NCI-H524 treated with DMSO at 0.1 percent for 48 hours (cell line): ENCODE results near the gene KIAA0586.
"Not testable (repeated sequence)": the region's sequence is repeated elsewhere in the genome, so short reads cannot be mapped to it uniquely, and the experiment has no call there.

ENCODE experiments used
- DNase-seq: peaks from one replicate; lab custom pipeline; 2025; lab: John Stamatoyannopoulos, UW

KIAA0586 gene

DNA sequence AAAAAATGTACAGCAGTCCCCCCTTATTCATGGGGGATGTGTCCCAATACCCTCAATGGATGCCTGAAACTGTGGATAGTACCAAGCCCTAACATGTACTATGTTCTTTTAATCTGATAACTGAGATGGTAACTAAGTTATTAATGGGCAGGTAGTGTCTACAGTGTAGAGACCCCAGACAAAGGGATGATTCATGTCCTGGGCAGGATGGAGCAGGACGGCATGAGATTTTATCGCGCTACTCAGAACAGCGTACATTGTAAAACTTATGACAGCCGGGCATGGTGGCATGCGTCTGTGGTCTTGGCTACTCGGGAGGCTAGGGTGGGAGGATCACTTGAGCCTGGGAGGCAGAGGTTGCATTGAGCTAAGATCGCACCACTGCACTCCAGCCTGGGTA, 37.1 kb downstream of the KIAA0586 start:
- no peak for DNase-seq

DNA sequence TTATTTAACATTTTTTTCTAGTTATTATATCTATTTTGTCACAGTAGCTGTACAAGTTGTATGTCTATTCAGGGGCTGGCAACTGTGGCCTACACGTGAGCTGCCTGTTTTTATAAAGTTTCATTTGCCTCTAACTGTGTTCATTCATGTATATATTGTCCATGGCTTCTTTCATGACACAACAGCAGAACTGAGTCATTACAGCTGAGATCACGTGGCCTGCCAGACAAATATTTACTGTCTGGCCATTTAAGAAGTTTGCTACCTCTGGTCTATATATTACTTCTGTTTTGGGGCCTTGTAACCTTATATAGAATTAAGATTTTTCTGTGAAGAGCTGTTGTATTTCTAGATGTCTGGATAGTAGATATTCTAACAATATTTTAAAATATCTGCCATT, 37.9 kb downstream of the KIAA0586 start:
- no peak for DNase-seq

DNA sequence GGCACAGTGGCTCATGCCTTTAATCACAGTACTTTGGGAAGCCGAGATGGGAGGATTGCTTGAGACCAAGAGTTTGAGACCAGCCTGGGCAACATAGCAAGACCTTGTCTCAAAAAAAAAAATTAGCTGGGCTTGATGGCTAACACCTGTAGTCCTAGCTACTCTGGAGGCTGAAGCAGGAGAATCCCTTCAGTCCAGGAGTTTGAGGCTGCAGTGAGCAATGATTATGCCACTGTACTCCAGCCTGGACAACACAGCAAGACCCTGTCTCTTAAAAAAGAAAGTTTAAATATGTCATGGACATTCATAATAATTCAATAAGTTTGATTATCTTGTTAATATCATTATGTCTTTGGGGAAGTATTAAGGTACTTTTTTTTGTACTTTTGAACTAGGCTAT, 38.9 kb downstream of the KIAA0586 start:
- DNase-seq: no peak

- DNase-seq: no peak
These were observed 40.1 kb downstream of the KIAA0586 start for GRCh38 chr14:58467575-58467974.

DNA sequence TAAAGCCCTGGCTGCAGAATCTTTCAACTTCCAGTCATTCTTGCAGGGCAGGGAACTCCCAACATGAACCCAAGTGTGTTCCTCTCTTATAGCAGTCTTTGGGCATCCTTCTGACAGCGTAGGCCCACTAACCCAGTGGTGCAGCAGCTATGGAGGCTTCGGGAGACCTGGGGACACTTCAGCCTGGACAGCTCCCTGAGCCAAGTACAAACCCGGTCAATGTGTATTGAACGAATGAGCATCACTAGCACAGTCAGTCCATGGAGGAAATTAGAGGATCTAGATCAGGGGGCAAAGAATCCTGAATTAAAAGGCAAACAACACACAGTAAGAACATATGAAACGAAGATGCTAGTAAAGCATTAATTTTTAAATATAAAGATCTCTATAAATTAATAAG, 41.8 kb downstream of the KIAA0586 start:
- no peak for DNase-seq

DNA sequence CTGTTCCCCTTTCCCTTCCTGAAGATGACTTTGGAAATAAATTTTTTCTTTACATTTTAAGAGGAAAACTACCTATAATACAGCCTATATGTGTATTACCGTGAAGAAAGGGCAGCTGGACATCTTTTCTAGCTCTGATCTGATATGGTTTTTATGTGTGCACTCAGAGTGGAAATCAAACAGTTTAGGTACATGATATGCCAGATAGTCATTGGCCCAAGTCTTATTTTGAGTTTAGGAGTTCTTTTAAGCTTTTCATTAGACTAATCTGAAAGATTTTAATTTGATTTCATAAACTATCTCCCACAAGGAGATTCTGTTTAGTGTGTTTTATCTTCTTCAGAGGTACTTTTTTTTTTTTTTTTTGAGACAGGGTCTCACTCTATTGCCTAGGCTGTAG, 48.8 kb downstream of the KIAA0586 start:
- DNase-seq: no peak

GRCh38 chr14:58477653-58478052, 50.1 kb downstream of the KIAA0586 start:
- no peak for DNase-seq

DNA sequence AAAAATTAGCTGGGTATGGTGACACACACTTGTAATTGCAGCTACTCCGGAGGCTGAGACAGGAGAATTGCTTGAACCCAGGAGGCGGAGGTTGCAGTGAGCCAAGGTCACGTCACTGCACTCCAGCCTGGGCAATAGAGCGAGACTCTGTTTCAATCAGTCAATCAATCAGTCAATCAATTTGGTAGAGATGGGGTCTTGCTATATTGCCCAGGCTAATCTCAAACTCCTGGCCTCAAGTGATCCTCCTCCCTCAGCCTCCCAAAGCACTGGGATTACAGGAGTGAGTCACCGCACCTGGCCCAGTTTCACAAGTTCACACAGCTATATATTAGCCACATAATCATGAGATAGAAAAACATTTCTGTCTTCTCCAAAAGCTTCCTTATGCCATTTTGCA, 50.8 kb downstream of the KIAA0586 start:
- not testable (repeated sequence) for DNase-seq

DNA sequence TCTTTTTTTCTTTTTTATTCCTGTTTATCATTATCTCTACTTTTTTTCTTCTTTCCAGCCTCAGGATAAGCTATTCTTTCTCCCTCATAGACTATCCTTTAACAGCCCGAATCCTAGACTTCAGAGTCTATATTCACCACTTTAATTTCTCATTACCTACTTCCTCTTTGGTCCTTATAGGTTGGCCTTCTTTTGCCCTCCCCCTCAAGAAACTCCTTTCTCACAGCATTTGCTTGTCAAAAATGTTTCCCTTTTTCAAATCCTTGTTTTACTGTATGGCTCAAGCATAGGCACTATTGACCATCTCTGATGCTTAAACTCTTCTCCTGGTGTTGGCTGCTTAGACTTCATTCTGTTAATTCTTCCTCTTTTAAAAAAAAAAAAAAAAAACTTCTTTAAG, 52.5 kb downstream of the KIAA0586 start:
- no peak for DNase-seq

- DNase-seq: no peak
These were observed 56.7 kb downstream of the KIAA0586 start for GRCh38 chr14:58484176-58484575.

DNA sequence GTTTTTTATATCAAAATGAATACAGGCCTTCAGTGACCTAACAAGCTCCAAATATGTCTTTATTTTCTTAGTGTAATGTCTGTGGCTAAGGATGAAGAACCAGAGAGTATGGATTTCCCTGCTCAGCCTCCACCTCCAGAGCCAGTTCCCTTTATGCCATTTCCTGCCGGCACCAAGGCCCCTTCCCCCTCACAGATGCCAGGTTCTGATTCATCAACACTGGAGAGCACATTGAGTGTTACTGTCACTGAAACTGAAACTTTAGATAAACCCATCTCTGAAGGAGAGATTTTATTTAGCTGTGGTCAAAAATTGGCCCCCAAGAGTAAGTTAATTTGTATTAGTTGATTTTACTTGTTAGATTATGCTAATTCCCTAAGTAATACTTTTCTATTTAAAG, 61.0 kb downstream of the KIAA0586 start:
- no peak for DNase-seq

GRCh38 chr14:58491593-58491992, 64.1 kb downstream of the KIAA0586 start:
- DNase-seq: no peak

DNA sequence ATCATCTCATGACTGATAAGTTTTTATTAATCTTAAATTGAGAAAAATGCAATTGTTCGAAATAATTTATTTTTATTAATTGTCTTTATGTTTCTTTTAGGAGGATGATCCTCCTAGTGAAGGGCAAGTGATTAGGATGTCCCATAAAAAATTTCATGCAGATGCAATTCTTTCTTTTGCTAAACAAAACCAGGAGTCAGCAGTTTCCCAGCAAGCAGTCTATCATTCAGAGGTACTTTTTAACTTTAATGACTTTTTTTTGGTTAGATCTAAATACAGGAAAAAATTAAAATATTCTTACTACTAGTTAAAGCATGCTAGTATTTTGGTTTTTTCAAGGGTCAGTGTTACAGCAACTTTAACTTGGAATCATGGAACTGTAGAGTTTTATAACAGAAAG, 64.5 kb downstream of the KIAA0586 start:
- no peak for DNase-seq

DNA sequence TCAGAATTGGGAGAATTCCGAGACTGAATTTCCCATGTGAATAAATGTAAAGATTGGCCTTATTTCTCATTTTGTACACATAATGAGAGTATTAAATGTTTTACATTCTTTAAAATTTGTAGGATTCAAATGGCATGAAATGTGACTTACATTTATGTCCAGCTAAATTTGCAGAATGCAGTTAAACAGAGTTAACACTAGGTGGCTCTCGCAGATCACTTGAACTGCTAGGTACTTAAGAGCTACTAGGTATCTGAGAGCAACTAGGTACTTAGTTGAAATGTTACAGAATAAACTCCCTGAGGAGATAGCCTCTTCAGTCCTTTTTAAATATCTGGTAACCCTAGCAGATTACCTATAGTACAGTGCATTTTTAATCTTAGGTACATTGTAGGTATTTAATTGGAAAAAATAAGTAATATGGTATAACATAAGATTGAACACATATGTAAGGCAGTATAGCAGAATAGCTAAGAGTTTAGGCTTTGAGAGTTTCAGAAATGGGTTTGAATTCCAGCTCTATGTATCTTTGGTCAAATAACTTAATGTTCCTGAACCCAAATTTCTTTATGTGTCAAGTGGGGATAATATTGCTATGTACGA, 73.8 kb downstream of the KIAA0586 start:
- DNase-seq: peak; percentile 68

- no peak for DNase-seq
These were observed 85.8 kb downstream of the KIAA0586 start for GRCh38 chr14:58513272-58513671.

- no peak for DNase-seq
These were observed 90.1 kb downstream of the KIAA0586 start for GRCh38 chr14:58517592-58517991.

- DNase-seq: not testable (repeated sequence)
These were observed 98.2 kb downstream of the KIAA0586 start for GRCh38 chr14:58525691-58526090.

- DNase-seq: no peak
These were observed 105.9 kb downstream of the KIAA0586 start for GRCh38 chr14:58533446-58533845.

GRCh38 chr14:58535044-58535443, 107.5 kb downstream of the KIAA0586 start:
- DNase-seq: no peak

DNA sequence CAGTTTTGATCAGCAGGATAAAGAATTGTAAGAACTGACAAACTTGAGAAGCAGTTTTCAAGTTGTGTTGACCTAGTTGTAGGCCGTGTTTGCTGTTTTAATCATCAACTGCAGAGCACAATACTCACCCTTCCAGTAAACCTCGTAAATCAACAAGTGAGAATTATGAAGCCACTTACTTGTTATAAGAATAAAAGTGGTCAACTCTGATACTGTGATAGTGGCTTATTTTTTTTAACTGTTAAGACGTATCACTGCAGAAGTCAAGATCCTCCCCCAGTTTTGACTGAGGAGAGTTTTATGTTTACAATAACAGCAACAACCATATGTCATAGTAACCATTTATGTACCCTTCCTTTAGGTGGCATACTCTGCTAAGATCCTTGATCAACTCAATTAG, 109.5 kb downstream of the KIAA0586 start:
- no peak for DNase-seq

GRCh38 chr14:58540749-58541632, 113.5 kb downstream of the KIAA0586 start:
- no peak for DNase-seq

GRCh38 chr14:58541633-58542022, 114.1 kb downstream of the KIAA0586 start:
- no peak for DNase-seq

- DNase-seq: no peak
These were observed 115.7 kb downstream of the KIAA0586 start for GRCh38 chr14:58543253-58543652.

DNA sequence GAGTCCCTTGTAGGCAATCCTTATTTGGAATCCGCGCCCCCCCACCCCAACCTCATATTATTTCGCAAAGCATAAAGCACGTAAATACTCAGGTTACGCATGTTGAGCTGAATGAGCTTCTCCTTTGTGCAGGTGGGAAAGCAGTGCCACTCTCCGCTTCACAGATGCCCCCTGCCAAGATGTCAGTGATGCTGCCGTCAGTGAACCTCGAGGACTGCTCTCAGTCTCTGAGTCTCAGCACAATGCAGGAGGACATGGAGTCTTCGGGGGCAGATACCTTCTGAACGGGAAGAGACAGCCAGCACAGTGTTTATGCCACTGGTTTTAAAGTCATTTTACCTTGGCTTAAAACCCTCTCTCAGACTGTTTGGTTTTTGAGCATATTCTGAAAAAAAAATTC, 120.1 kb downstream of the KIAA0586 start:
- DNase-seq: no peak
